HG03108 (cell line): ENCODE data around the gene AARS2.

Source experiments
- ATAC-seq: cut with Tn5 transposase; IDR thresholded peaks from one replicate; pipeline ENCODE4 v1.9.1; 2021; ENCODE audit warnings: moderate library complexity; ENCODE audit not compliant: unreplicated experiment

AARS2 gene

GRCh38 chr6:44263354-44264100 is 49.6 kb downstream of the AARS2 start:
- ATAC-seq: no peak

GRCh38 chr6:44262467-44263353 is 50.4 kb downstream of the AARS2 start:
- ATAC-seq: no peak

GRCh38 chr6:44261581-44261980 is 51.6 kb downstream of the AARS2 start:
- ATAC-seq: no peak

- ATAC-seq: no peak
Measured at GRCh38 chr6:44260451-44261297, 52.5 kb downstream of the AARS2 start.

- no peak for ATAC-seq
Measured at GRCh38 chr6:44260011-44260410, 53.1 kb downstream of the AARS2 start.

GRCh38 chr6:44258921-44259320 is 54.2 kb downstream of the AARS2 start:
- ATAC-seq: no peak

- ATAC-seq: no peak
Measured at GRCh38 chr6:44258325-44258863, 54.8 kb downstream of the AARS2 start.

- ATAC-seq: peak; percentile 11
Measured at GRCh38 chr6:44257753-44258324, 55.3 kb downstream of the AARS2 start.

GRCh38 chr6:44257025-44257752 is 56.0 kb downstream of the AARS2 start, which contains the start of gene SLC35B2:
Gene SLC35B2, minus strand, starts transcription at chr6:44257528. Its CDS starts 118 bp downstream, at chr6:44257410.
- peak; percentile 42 for ATAC-seq

GRCh38 chr6:44256775-44257024 is 56.4 kb downstream of the AARS2 start:
- ATAC-seq: peak; percentile 8

- ATAC-seq: no peak
Measured at GRCh38 chr6:44255871-44256774, 57.0 kb downstream of the AARS2 start.

- no peak for ATAC-seq
Measured at GRCh38 chr6:44255105-44255808, 57.9 kb downstream of the AARS2 start.

GRCh38 chr6:44254191-44255104 is 58.7 kb downstream of the AARS2 start:
- ATAC-seq: no peak

- ATAC-seq: no peak
Measured at GRCh38 chr6:44253307-44254101, 59.6 kb downstream of the AARS2 start.

- ATAC-seq: no peak
Measured at GRCh38 chr6:44251576-44252524, 61.3 kb downstream of the AARS2 start.
